Measurements from ENCODE around the gene GAL.

GAL gene

DNA sequence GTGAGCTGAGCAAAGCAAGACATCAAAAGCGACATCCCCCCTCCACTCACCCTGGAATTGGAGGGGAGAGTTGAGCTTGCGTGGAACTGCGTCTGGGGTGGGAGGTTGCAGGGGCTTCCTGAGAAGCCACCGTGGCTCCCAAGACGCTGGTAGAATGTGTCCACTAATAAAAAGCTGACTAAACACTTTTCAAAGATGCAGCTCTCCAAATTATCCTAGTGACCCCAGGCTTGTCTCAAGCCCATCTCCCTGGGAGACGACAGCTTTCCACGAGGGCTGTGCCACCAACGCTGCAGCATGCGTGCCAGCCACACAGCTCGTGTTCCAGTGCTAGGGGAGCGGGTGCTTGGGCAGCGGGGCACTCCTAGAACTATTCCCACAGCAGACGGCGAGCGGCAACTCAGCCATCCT is 6.3 kb upstream of the GAL start:
- Histone ChIP-seq H3K9me3 (ENCODE audit: low read length) (no peaks in the 10 kb centered on the region), H2AFZ (ENCODE audit: low read length) (no peak overlapping the region), H3K27ac (ENCODE audit: low read depth, low read length, poor library complexity, severe bottlenecking) (no peak overlapping the region), H3K27me3 (ENCODE audit: insufficient read depth, low read length) (peaks cover 11% of the 10 kb centered on the region; the same call in 1 of the 2 replicates), H3K4me1 (ENCODE audit: insufficient read depth, low read length, severe bottlenecking) (no peaks in the 10 kb centered on the region), H3K9ac (ENCODE audit: low read length) (no peak overlapping the region), H3F3A (ENCODE audit: insufficient read depth, low read length) (no peaks in the 10 kb centered on the region), H3K9me2 (ENCODE audit: low read depth, low read length) (no peaks in the 10 kb centered on the region), H3K4me3 (ENCODE audit: low read depth, low read length, poor library complexity, severe bottlenecking) (no peak overlapping the region), H4K20me1 (ENCODE audit: insufficient read depth, low read length) (no peaks in the 10 kb centered on the region), H3K4me2 (ENCODE audit: low read length) (no peak overlapping the region), H3K79me2 (ENCODE audit: insufficient read depth, low read length) (no peaks in the 10 kb centered on the region), H3K36me3 (ENCODE audit: insufficient read depth, low read length) (no peaks in the 10 kb centered on the region)
- TF ChIP-seq CTCF (IDR thresholded peaks at IDR 0.05; ENCODE audit: low read length) (no peak), EZH2 (IDR thresholded peaks at IDR 0.05; ENCODE audit: borderline replicate concordance, low read length) (no peak)

DNA sequence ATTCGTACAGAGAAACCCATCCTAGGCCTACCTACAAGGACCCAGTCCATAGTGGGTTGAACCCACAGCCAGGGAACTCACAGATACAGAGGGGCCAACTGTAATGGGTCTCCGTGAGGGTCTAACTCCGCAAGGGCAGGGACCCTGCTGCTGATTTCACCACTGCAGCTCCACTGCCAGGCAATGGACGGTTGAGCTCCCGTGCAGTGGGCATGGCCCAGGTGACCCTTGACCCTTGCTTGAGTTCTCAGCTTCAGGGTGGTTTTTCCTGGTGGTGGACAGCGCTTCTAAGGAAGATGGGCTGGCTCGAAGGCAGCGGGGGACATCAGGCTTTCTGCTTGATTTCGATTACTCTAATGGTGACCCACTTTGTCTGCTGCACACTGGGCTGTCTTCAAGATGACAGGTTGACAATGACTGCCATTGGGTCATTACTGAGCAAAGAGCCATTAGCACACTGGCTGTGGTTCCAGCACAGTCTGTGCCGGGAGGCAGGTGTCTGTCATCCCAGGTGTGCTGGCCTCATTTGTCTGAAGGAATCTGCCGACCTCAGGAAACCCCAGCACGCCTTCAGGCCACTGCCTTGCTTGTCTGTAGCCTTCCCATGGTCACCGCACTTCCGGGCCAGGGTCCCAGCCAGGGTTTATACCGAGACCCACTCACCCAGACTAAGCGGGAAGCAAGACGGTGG is 3.7 kb upstream of the GAL start:
- H3F3A ChIP-seq (ENCODE audit: insufficient read depth, low read length): no peaks in the 10 kb centered on the region
- H3K9me2 ChIP-seq (ENCODE audit: low read depth, low read length): no peaks in the 10 kb centered on the region
- H3K9me3 ChIP-seq (ENCODE audit: low read length): no peaks in the 10 kb centered on the region

DNA sequence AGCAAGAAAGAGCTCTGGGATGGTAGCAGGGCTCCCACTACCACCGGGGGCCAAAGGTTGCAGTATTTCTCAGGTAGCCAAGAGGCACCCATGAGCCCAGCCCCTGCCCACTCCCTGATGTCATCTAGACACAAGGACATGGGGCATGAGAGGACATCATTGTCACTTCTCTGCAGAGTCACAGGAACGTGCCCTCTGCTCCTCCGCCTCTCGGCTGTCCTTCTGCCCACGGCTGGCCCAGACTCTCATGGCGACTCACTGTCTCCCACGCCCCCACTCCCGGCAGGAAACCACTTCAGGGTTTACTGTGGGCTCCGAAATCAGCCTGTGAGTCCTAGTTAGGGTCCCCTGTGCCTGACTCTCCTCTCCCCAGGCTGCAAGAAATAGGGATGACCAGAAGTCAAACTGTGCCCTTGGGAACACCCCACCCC is 1.8 kb upstream of the GAL start:
- no peak overlapping the region for H3K9ac ChIP-seq (ENCODE audit: low read length)

More for the DNA sequence above, 3.7 kb upstream of the GAL start:
- no peaks in the 10 kb centered on the region for H3K79me2 ChIP-seq (ENCODE audit: insufficient read depth, low read length)
- H3K9ac ChIP-seq (ENCODE audit: low read length): no peak overlapping the region
- no peak overlapping the region for H3K27ac ChIP-seq (ENCODE audit: low read depth, low read length, poor library complexity, severe bottlenecking)
- peaks cover 9% of the 10 kb centered on the region; the same call in 1 of the 2 replicates for H3K27me3 ChIP-seq (ENCODE audit: insufficient read depth, low read length)
- no peak for TF ChIP-seq EZH2 (IDR thresholded peaks at IDR 0.05; ENCODE audit: borderline replicate concordance, low read length)
- no peak for TF ChIP-seq CTCF (IDR thresholded peaks at IDR 0.05; ENCODE audit: low read length)
- H3K4me3 ChIP-seq (ENCODE audit: low read depth, low read length, poor library complexity, severe bottlenecking): no peak overlapping the region
- no peaks in the 10 kb centered on the region for H3K36me3 ChIP-seq (ENCODE audit: insufficient read depth, low read length)
- no peak overlapping the region for H3K4me2 ChIP-seq (ENCODE audit: low read length)
- no peaks in the 10 kb centered on the region for H4K20me1 ChIP-seq (ENCODE audit: insufficient read depth, low read length)
- H2AFZ ChIP-seq (ENCODE audit: low read length): no peak overlapping the region
- no peaks in the 10 kb centered on the region for H3K4me1 ChIP-seq (ENCODE audit: insufficient read depth, low read length, severe bottlenecking)

More for the DNA sequence above, 1.8 kb upstream of the GAL start:
- Histone ChIP-seq H3K4me3 (ENCODE audit: low read depth, low read length, poor library complexity, severe bottlenecking) (no peak overlapping the region), H4K20me1 (ENCODE audit: insufficient read depth, low read length) (no peaks in the 10 kb centered on the region), H2AFZ (ENCODE audit: low read length) (no peak overlapping the region), H3K9me3 (ENCODE audit: low read length) (no peaks in the 10 kb centered on the region), H3K9me2 (ENCODE audit: low read depth, low read length) (no peaks in the 10 kb centered on the region), H3K4me2 (ENCODE audit: low read length) (no peak overlapping the region), H3K4me1 (ENCODE audit: insufficient read depth, low read length, severe bottlenecking) (no peaks in the 10 kb centered on the region), H3K79me2 (ENCODE audit: insufficient read depth, low read length) (no peaks in the 10 kb centered on the region), H3K27ac (ENCODE audit: low read depth, low read length, poor library complexity, severe bottlenecking) (no peak overlapping the region), H3F3A (ENCODE audit: insufficient read depth, low read length) (no peaks in the 10 kb centered on the region), H3K36me3 (ENCODE audit: insufficient read depth, low read length) (no peaks in the 10 kb centered on the region), H3K27me3 (ENCODE audit: insufficient read depth, low read length) (0 out of 2 replicates have a peak, but pooled peaks cover 9% of the 10 kb centered on the region)
- no peak for TF ChIP-seq CTCF (IDR thresholded peaks at IDR 0.05; ENCODE audit: low read length)
- TF ChIP-seq EZH2 (IDR thresholded peaks at IDR 0.05; ENCODE audit: borderline replicate concordance, low read length): no peak

Measured in OCI-LY1 (cell line).